DND-41 (cell line): ENCODE data around the gene OR4D9.

ENCODE experiments used
- ATAC-seq: fragments of 200-7000 bp; cut with Tn5 transposase; 3 replicates; pipeline ENCODE4 v1.9.1; 2021; ENCODE audit warnings: low read depth; ENCODE audit not compliant: insufficient read depth
- DNase-seq: peaks from one replicate; pipeline ENCODE4 v3.0.0-alpha.2; 2020
- H2AFZ ChIP-seq: 2 replicates; pipeline ENCODE4 v1.6.0; 2012; ENCODE audit warnings: low read depth, low read length
- H3K27ac ChIP-seq: 2 replicates; pipeline ENCODE4 v1.5.1; 2012; ENCODE audit warnings: low read length, inconsistent platforms
- H3K27me3 ChIP-seq: fragments of 200-600 bp; sonication (generic); 2 replicates; pipeline ENCODE4 v1.6.0; 2012; ENCODE audit warnings: low read length, mild to moderate bottlenecking, inconsistent platforms; ENCODE audit not compliant: insufficient read depth, poor library complexity
- H3K36me3 ChIP-seq: 2 replicates; pipeline ENCODE4 v1.5.1; 2012; ENCODE audit warnings: low read length, inconsistent platforms; ENCODE audit not compliant: insufficient read depth
- H3K4me1 ChIP-seq: 2 replicates; pipeline ENCODE4 v1.5.1; 2012; ENCODE audit warnings: mild to moderate bottlenecking, low read length; ENCODE audit not compliant: insufficient read depth
- H3K4me2 ChIP-seq: 2 replicates; pipeline ENCODE4 v1.6.0; 2012; ENCODE audit warnings: mild to moderate bottlenecking, moderate library complexity, low read length, inconsistent platforms; ENCODE audit not compliant: insufficient read depth
- H3K4me3 ChIP-seq, 2 experiments: fragments of 200-600 bp in 1 of 2; shearing (Covaris generic) in 1 of 2; 2 replicates each; pipeline ENCODE4 v1.5.1; 2012 to 2016; ENCODE audit warnings: inconsistent platforms in 2 of 2, low read length in 2 of 2, mild to moderate bottlenecking in 2 of 2, low read depth in 1 of 2, moderate library complexity in 1 of 2
- H3K79me2 ChIP-seq: 2 replicates; pipeline ENCODE4 v1.6.0; 2012; ENCODE audit warnings: low read length, inconsistent platforms; ENCODE audit not compliant: insufficient read depth
- H3K9ac ChIP-seq: 2 replicates; pipeline ENCODE4 v1.6.0; 2012; ENCODE audit warnings: low read depth, mild to moderate bottlenecking, inconsistent platforms, low read length, moderate library complexity
- H3K9me3 ChIP-seq: 2 replicates; pipeline ENCODE4 v1.5.1; 2012; ENCODE audit warnings: low read length, moderate library complexity, mild to moderate bottlenecking, inconsistent platforms; ENCODE audit not compliant: insufficient read depth, severe bottlenecking
- H4K20me1 ChIP-seq: 2 replicates; pipeline ENCODE4 v1.6.0; 2012; ENCODE audit warnings: low read length; ENCODE audit not compliant: insufficient read depth
- CTCF ChIP-seq: IDR thresholded peaks from 2 replicates; pipeline ENCODE4 v1.5.1; 2012; ENCODE audit warnings: borderline replicate concordance, low read length, moderate library complexity, mild to moderate bottlenecking; ENCODE audit not compliant: poor library complexity, severe bottlenecking; ENCODE audit errors: extremely low read depth
- EZH2 ChIP-seq: IDR thresholded peaks from 3 replicates; pipeline ENCODE4 v1.6.1; 2012; ENCODE audit warnings: borderline replicate concordance, low read depth, mild to moderate bottlenecking, moderate library complexity, low read length, inconsistent platforms; ENCODE audit not compliant: severe bottlenecking

The OR4D9 gene

GRCh38 chr11:59558270-59558643, 46.9 kb downstream of the OR4D9 start:
- H3K4me3 ChIP-seq = no peak overlapping the region
- no peak for ATAC-seq
- H3K4me2 ChIP-seq = no peak overlapping the region
- DNase-seq = no peak
- no peak overlapping the region for H2AFZ ChIP-seq
- H3K4me1 ChIP-seq = peaks cover 25% of the 10 kb centered on the region
- H3K36me3 ChIP-seq = no peaks in the 10 kb centered on the region; the same call in 1 of the 2 replicates
- H3K9ac ChIP-seq = no peak overlapping the region
- H3K27me3 ChIP-seq = no peaks in the 10 kb centered on the region
- no peak overlapping the region for H3K27ac ChIP-seq
- no peaks in the 10 kb centered on the region for H4K20me1 ChIP-seq
- H3K79me2 ChIP-seq = no peaks in the 10 kb centered on the region
- no peak for TF ChIP-seq CTCF
- no peak for TF ChIP-seq EZH2
- H3K9me3 ChIP-seq = no peaks in the 10 kb centered on the region

- H3K79me2 ChIP-seq = no peaks in the 10 kb centered on the region
- H3K4me2 ChIP-seq = peak overlapping the region; percentile 79
- peaks cover 25% of the 10 kb centered on the region for H3K4me1 ChIP-seq
- H3K27ac ChIP-seq = peak overlapping the region; percentile 90; the same call in 1 of the 2 replicates
- no peaks in the 10 kb centered on the region; the same call in 1 of the 2 replicates for H3K36me3 ChIP-seq
- peak overlapping the region in 1 of 2 experiments; percentile 97; a peak in 2 of 4 replicates for H3K4me3 ChIP-seq
- H3K9ac ChIP-seq = peak overlapping the region; percentile 93; the same call in 1 of the 2 replicates
- H3K9me3 ChIP-seq = no peaks in the 10 kb centered on the region
- H3K27me3 ChIP-seq = no peaks in the 10 kb centered on the region
- ATAC-seq (peak; percentile 22; the same call in 2 of the 3 replicates), DNase-seq (no peak)
- no peaks in the 10 kb centered on the region for H4K20me1 ChIP-seq
- H2AFZ ChIP-seq = peak overlapping the region; percentile 40; the same call in 1 of the 2 replicates
- TF ChIP-seq CTCF = no peak
- no peak for TF ChIP-seq EZH2
Measured at GRCh38 chr11:59559886-59560285, 48.5 kb downstream of the OR4D9 start.

GRCh38 chr11:59560290-59560701, 49.0 kb downstream of the OR4D9 start:
- H3K4me1 ChIP-seq = peaks cover 25% of the 10 kb centered on the region
- H3K4me3 ChIP-seq = peak overlapping the region; percentile 95 to 97
- ATAC-seq = peak; percentile 71
- no peaks in the 10 kb centered on the region; the same call in 1 of the 2 replicates for H3K36me3 ChIP-seq
- H3K27me3 ChIP-seq = no peaks in the 10 kb centered on the region
- no peaks in the 10 kb centered on the region for H3K79me2 ChIP-seq
- no peak for TF ChIP-seq CTCF
- TF ChIP-seq EZH2 = no peak
- peak overlapping the region; percentile 93 for H3K9ac ChIP-seq
- H3K27ac ChIP-seq = peak overlapping the region; percentile 90
- DNase-seq = peak; percentile 76
- peak overlapping the region; percentile 79 for H3K4me2 ChIP-seq
- no peaks in the 10 kb centered on the region for H3K9me3 ChIP-seq
- no peaks in the 10 kb centered on the region for H4K20me1 ChIP-seq
- H2AFZ ChIP-seq = peak overlapping the region; percentile 100
